ENCODE results near the gene NHLH1. TPM values are rescaled to one million over a fixed set of nuclear protein-coding genes. Genes with fewer than 3 reads are reported as not detected.

The NHLH1 gene
- total RNA-seq, 1 experiment from 2014 or later: 0.70 TPM

DNA sequence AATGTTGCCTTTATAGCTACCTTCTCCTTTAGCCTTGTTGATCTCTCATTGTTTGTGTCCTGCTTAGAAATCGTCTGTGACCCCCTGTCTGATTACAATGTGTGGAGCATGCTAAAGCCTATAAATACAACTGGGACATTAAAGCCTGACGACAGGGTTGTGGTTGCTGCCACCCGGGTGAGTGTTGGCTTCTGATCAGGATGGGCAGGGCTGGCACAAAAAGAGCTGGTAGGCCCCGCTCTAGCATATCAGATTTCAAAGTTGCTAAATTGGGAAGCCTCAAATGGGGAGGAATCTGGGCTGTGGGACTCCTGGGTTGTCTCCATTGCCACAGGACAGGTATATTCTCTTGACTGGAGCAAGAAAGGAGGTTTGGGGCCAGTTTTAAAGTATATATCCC, 15.2 kb upstream of the NHLH1 start:
- Mint-ChIP-seq H3K27me3 (ENCODE audit: low read depth) (no peaks in the 10 kb centered on the region), H3K4me3 (no peak overlapping the region), H3K9me3 (no peaks in the 10 kb centered on the region), H3K4me1 (no peaks in the 10 kb centered on the region), H3K36me3 (peaks cover 80% of the 10 kb centered on the region), H3K27ac (no peak overlapping the region)
- ATAC-seq (no peak), DNase-seq (ENCODE audit: low spot score) (no peak)
- ChIA-PET POLR2A (interaction anchor here (0.6 kb wide), 1 partner anchor 11 kb away, joined by 3 read pairs; no protein-coding TSS in a partner anchor), CTCF (interaction anchor here (1.1 to 6.2 kb wide), 6 partner anchors 11 to 65 kb away, joined by 3 to 199 read pairs (median 5); no protein-coding TSS in a partner anchor)
- TF ChIP-seq ESRRA (CRISPR knock-in tag; IDR thresholded peaks at IDR 0.05; ENCODE audit: borderline replicate concordance): no peak
- TF ChIP-seq, protein P1, sequence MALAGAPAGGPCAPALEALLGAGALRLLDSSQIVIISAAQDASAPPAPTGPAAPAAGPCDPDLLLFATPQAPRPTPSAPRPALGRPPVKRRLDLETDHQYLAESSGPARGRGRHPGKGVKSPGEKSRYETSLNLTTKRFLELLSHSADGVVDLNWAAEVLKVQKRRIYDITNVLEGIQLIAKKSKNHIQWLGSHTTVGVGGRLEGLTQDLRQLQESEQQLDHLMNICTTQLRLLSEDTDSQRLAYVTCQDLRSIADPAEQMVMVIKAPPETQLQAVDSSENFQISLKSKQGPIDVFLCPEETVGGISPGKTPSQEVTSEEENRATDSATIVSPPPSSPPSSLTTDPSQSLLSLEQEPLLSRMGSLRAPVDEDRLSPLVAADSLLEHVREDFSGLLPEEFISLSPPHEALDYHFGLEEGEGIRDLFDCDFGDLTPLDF (CRISPR knock-in tag; IDR thresholded peaks at IDR 0.05): no peak
- TF ChIP-seq, protein P2, sequence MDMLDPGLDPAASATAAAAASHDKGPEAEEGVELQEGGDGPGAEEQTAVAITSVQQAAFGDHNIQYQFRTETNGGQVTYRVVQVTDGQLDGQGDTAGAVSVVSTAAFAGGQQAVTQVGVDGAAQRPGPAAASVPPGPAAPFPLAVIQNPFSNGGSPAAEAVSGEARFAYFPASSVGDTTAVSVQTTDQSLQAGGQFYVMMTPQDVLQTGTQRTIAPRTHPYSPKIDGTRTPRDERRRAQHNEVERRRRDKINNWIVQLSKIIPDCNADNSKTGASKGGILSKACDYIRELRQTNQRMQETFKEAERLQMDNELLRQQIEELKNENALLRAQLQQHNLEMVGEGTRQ (CRISPR knock-in tag; IDR thresholded peaks at IDR 0.05): no peak
- no peak for TF ChIP-seq NR2C2 (CRISPR knock-in tag; IDR thresholded peaks at IDR 0.05)
- TF ChIP-seq, protein P3, sequence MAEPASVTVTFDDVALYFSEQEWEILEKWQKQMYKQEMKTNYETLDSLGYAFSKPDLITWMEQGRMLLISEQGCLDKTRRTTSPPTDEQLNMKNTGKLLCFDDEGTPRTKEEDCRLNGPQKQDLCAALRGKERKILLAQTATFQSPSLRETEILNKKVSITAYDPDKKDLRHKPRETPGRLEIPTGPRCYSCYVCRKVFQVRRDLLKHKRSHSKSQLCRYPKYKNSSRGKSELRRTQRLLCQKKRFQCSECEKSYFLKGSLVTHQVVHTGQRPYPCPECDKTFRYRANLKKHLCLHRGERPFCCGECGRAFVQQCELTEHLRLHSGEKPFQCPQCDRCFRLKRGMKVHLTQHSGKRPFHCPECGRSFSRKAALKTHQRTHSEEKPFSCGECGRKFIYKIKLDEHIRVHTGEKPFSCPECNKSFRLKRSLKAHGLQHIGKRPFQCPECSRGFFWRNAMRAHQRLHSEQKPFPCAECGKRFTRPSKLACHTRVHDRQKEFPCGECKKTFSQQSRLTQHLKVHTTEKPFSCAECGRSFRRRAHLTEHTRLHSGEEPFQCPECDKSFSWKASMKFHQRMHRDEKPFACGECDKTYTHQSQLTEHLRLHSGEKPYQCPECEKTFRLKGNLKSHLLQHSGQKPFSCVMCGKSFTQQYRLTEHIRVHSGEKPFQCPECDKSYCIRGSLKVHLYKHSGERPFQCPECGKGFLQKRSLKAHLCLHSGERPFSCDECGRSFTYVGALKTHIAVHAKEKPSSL (CRISPR knock-in tag; conservative IDR thresholded peaks at IDR 0.05): no peak
- TF ChIP-seq MYBL2 (CRISPR knock-in tag; IDR thresholded peaks at IDR 0.05): no peak
- TF ChIP-seq ZSCAN18 (CRISPR knock-in tag; IDR thresholded peaks at IDR 0.05): no peak
- no peak for TF ChIP-seq ZNF423 (CRISPR knock-in tag; IDR thresholded peaks at IDR 0.05)
- TF ChIP-seq ETV6 (CRISPR knock-in tag; IDR thresholded peaks at IDR 0.05): no peak
- TF ChIP-seq SOX15 (CRISPR knock-in tag; IDR thresholded peaks at IDR 0.05): no peak
- no peak for TF ChIP-seq SMAD3 (CRISPR knock-in tag; IDR thresholded peaks at IDR 0.05; ENCODE audit: borderline replicate concordance)
- no peak for TF ChIP-seq NR3C1 (CRISPR knock-in tag; conservative IDR thresholded peaks at IDR 0.05; ENCODE audit: low read depth)
- no peak for TF ChIP-seq FOXK1 (CRISPR knock-in tag; IDR thresholded peaks at IDR 0.05)

GRCh38 chr1:160352555-160352954, 14.3 kb upstream of the NHLH1 start:
- POLR2A ChIA-PET: no interaction called here
- no peaks in the 10 kb centered on the region for H3K4me1 Mint-ChIP-seq
- H3K4me3 Mint-ChIP-seq: no peak overlapping the region
- no peaks in the 10 kb centered on the region for H3K27me3 Mint-ChIP-seq (ENCODE audit: low read depth)
- no peaks in the 10 kb centered on the region for H3K9me3 Mint-ChIP-seq
- H3K36me3 Mint-ChIP-seq: peaks cover 83% of the 10 kb centered on the region
- no peak overlapping the region for H3K27ac Mint-ChIP-seq
- no peak for ATAC-seq
- CTCF ChIA-PET: interaction anchor here (0.6 to 6.2 kb wide), 7 partner anchors 10 to 64 kb away, joined by 3 to 199 read pairs (median 3); no protein-coding TSS in a partner anchor
- DNase-seq (ENCODE audit: low spot score): no peak
- TF ChIP-seq, protein P2 (CRISPR knock-in tag; IDR thresholded peaks at IDR 0.05): no peak
- TF ChIP-seq ZBTB21 (CRISPR knock-in tag; IDR thresholded peaks at IDR 0.05; ENCODE audit: borderline replicate concordance): no peak
- TF ChIP-seq IRF1 (CRISPR knock-in tag; IDR thresholded peaks at IDR 0.05): no peak
- TF ChIP-seq ATF2 (CRISPR knock-in tag; IDR thresholded peaks at IDR 0.05; ENCODE audit: borderline replicate concordance, low read depth): no peak
- no peak for TF ChIP-seq GRHL2 (CRISPR knock-in tag; IDR thresholded peaks at IDR 0.05; ENCODE audit: insufficient replicate concordance, severe bottlenecking)
- no peak for TF ChIP-seq MYBL2 (CRISPR knock-in tag; IDR thresholded peaks at IDR 0.05)
- no peak for TF ChIP-seq ATF6 (CRISPR knock-in tag; IDR thresholded peaks at IDR 0.05)
- no peak for TF ChIP-seq ERG (CRISPR knock-in tag; IDR thresholded peaks at IDR 0.05)
- TF ChIP-seq KAT7 (CRISPR knock-in tag; IDR thresholded peaks at IDR 0.05; ENCODE audit: borderline replicate concordance): no peak
- no peak for TF ChIP-seq ZNF219 (CRISPR knock-in tag; IDR thresholded peaks at IDR 0.05; ENCODE audit: borderline replicate concordance)
- TF ChIP-seq JAZF1 (CRISPR knock-in tag; IDR thresholded peaks at IDR 0.05): no peak

Measured in WTC11 (cell line).